ENCODE measurements around the gene TM4SF5. TPM values are rescaled to one million over a fixed set of nuclear protein-coding genes. Genes with fewer than 3 reads are reported as not detected.

TM4SF5 gene
- polyA plus RNA-seq, 3 donors, result not detected

- no peaks in the 10 kb centered on the region for H3K9me3 ChIP-seq (replicated peaks in 1 of 2; ENCODE audit: control insufficient read depth in 1 of 2, insufficient read depth in 1 of 2, low read length in 2 of 2)
- H3K9ac ChIP-seq (ENCODE audit: insufficient read depth, low read length, poor library complexity, severe bottlenecking), result no peak overlapping the region
- peaks cover 19 to 37% of the 10 kb centered on the region in 2 donors for H3K36me3 ChIP-seq (replicated peaks in 1 of 2; ENCODE audit: control insufficient read depth in 1 of 2, insufficient read depth in 2 of 2, low read length in 2 of 2)
- no peak overlapping the region for H3K4me3 ChIP-seq (replicated peaks in 1 of 3; ENCODE audit: low read depth in 2 of 3, low read length in 3 of 3)
- H3K27ac ChIP-seq (ENCODE audit: low read depth in 1 of 2, low read length in 2 of 2), result no peak overlapping the region
- intact Hi-C loops (cut with micrococcal nuclease), result no loop called here
- no peaks in the 10 kb centered on the region for H3K79me2 ChIP-seq (ENCODE audit: insufficient read depth, low read length)
- Mint-ChIP-seq H3K27ac (peak overlapping the region in 1 of 7 donors; percentile 20), H3K36me3 (peaks cover 23 to 54% of the 10 kb centered on the region in 2 donors), H3K4me3 (no peak overlapping the region), H3K27me3 (ENCODE audit: low read depth in 3 of 3) (peaks cover 7 to 15% (median 14%) of the 10 kb centered on the region in 3 donors), H3K4me1 (no peaks in the 10 kb centered on the region), H3K9me3 (peaks cover 0 to 2% (median 0%) of the 10 kb centered on the region in 7 donors)
- DNase-seq, result no peak
- no peaks in the 10 kb centered on the region for H3K4me1 ChIP-seq (ENCODE audit: control insufficient read depth in 1 of 2, insufficient read depth in 2 of 2, low read length in 2 of 2)
- no peak for TF ChIP-seq CTCF (IDR thresholded peaks at IDR 0.05)
- 88% methylated on average over 1 of the region's 3 CpGs for WGBS (ENCODE audit: insufficient coverage)
- H3K4me2 ChIP-seq (replicated peaks; ENCODE audit: extremely low read depth, low read length, poor library complexity, severe bottlenecking), result no peak overlapping the region
- no peaks in the 10 kb centered on the region for H4K20me1 ChIP-seq (ENCODE audit: insufficient read depth, low read length)
- no peaks in the 10 kb centered on the region for H3K27me3 ChIP-seq (ENCODE audit: control insufficient read depth in 2 of 2, insufficient read depth in 2 of 2, low read length in 2 of 2)
- no peak overlapping the region for H2AFZ ChIP-seq (ENCODE audit: insufficient read depth, low read depth, low read length, poor library complexity, severe bottlenecking)
Measured at GRCh38 chr17:4822835-4823234, 51.1 kb downstream of the TM4SF5 start.

- H3K79me2 ChIP-seq (ENCODE audit: insufficient read depth, low read length), result no peaks in the 10 kb centered on the region
- no peak overlapping the region for H3K4me2 ChIP-seq (replicated peaks; ENCODE audit: extremely low read depth, low read length, poor library complexity, severe bottlenecking)
- no peaks in the 10 kb centered on the region for H3K9me3 ChIP-seq (replicated peaks in 1 of 2; ENCODE audit: control insufficient read depth in 1 of 2, insufficient read depth in 1 of 2, low read length in 2 of 2)
- H2AFZ ChIP-seq (ENCODE audit: insufficient read depth, low read depth, low read length, poor library complexity, severe bottlenecking), result no peak overlapping the region
- H3K36me3 ChIP-seq (replicated peaks in 1 of 2; ENCODE audit: control insufficient read depth in 1 of 2, insufficient read depth in 2 of 2, low read length in 2 of 2), result peaks cover 16 to 30% of the 10 kb centered on the region in 2 donors
- TF ChIP-seq CTCF (IDR thresholded peaks at IDR 0.05), result no peak
- intact Hi-C loops (cut with micrococcal nuclease), result no loop called here
- no peak overlapping the region for H3K9ac ChIP-seq (ENCODE audit: insufficient read depth, low read length, poor library complexity, severe bottlenecking)
- peaks cover 7 to 18% (median 16%) of the 10 kb centered on the region in 3 donors for H3K27me3 Mint-ChIP-seq (ENCODE audit: low read depth in 3 of 3)
- no peaks in the 10 kb centered on the region for H3K4me1 ChIP-seq (ENCODE audit: control insufficient read depth in 1 of 2, insufficient read depth in 2 of 2, low read length in 2 of 2)
- H3K4me3 Mint-ChIP-seq, result no peak overlapping the region
- no peak for DNase-seq
- no peaks in the 10 kb centered on the region for H4K20me1 ChIP-seq (ENCODE audit: insufficient read depth, low read length)
- H3K27me3 ChIP-seq (ENCODE audit: control insufficient read depth in 2 of 2, insufficient read depth in 2 of 2, low read length in 2 of 2), result no peaks in the 10 kb centered on the region
- peaks cover 0 to 2% (median 0%) of the 10 kb centered on the region in 7 donors for H3K9me3 Mint-ChIP-seq
- H3K4me1 Mint-ChIP-seq, result no peaks in the 10 kb centered on the region
- no peak overlapping the region for H3K4me3 ChIP-seq (replicated peaks in 1 of 3; ENCODE audit: low read depth in 2 of 3, low read length in 3 of 3)
- 91% methylated on average over 7 of the region's 12 CpGs for WGBS (ENCODE audit: insufficient coverage)
- H3K36me3 Mint-ChIP-seq, result peaks cover 19 to 47% of the 10 kb centered on the region in 2 donors
- H3K27ac ChIP-seq (ENCODE audit: low read depth in 1 of 2, low read length in 2 of 2), result no peak overlapping the region
- peak overlapping the region in 3 of 7 donors; percentile 3 to 61 (median 20) for H3K27ac Mint-ChIP-seq
Measured at GRCh38 chr17:4823373-4824089, 51.8 kb downstream of the TM4SF5 start.
